ENCODE data around the gene GET4. TPM values are rescaled to one million over a fixed set of nuclear protein-coding genes. Genes with fewer than 3 reads are reported as not detected.

The GET4 gene
- total and polyA plus RNA-seq, 2 of the 13 experiments (the other 11 are each of a cell fraction or from before 2014, with no cell fraction given), result 28.2 to 35.2 TPM

GRCh38 chr7:869348-869747, 7.0 kb upstream of the GET4 start:
- ChIA-PET CTCF (ENCODE audit: low intra/inter-chr PET ratio, low total read pairs) (no interaction called here), POLR2A (no interaction called here)
- ATAC-seq (no peak), DNase-seq (ENCODE audit: low spot score) (no peak), FAIRE-seq (no peak)
- 96% methylated on average over 14 of the region's 14 CpGs for WGBS (ENCODE audit: low lambda C conversion rate)
- Histone ChIP-seq H3K4me3 (replicated peaks in 1 of 3; ENCODE audit: insufficient read depth in 1 of 3, low read depth in 2 of 3, low read length in 3 of 3) (no peak overlapping the region), H3K27ac (ENCODE audit: extremely low read length, insufficient read depth, low read length) (no peak overlapping the region), H3K36me3 (replicated peaks in 1 of 2; ENCODE audit: control insufficient read depth in 1 of 2, insufficient read depth in 2 of 2, low read length in 2 of 2) (peaks cover 14 to 56% of the 10 kb centered on the region in 2 experiments), H3K79me2 (ENCODE audit: insufficient read depth, low read length) (no peaks in the 10 kb centered on the region), H3K4me2 (ENCODE audit: low read depth, low read length) (no peak overlapping the region), H3K9ac (ENCODE audit: insufficient read depth, low read depth, low read length) (no peak overlapping the region), H4K20me1 (ENCODE audit: insufficient read depth, low read length) (no peaks in the 10 kb centered on the region), H2AFZ (ENCODE audit: low read length) (no peak overlapping the region), H3K9me3 (ENCODE audit: low read length) (no peaks in the 10 kb centered on the region), H3K27me3 (ENCODE audit: control insufficient read depth in 1 of 2, insufficient read depth in 2 of 2, low read length in 2 of 2) (no peaks in the 10 kb centered on the region), H3K4me1 (ENCODE audit: insufficient read depth, low read length) (peaks cover 12% of the 10 kb centered on the region)
- intact Hi-C loops (cut with micrococcal nuclease; ENCODE audit: unreplicated experiment), result no loop called here
- in situ Hi-C loops (cut with HindIII; ENCODE audit: extremely low pct_ligation_motif_present, low pct_unique_long_range_greater_than_20kb), result no loop called here
- TF ChIP-seq FOXM1 (CRISPR knock-in tag; IDR thresholded peaks at IDR 0.05), result no peak
- TF ChIP-seq ZNF205 (CRISPR knock-in tag; IDR thresholded peaks at IDR 0.05), result no peak
- no peak for TF ChIP-seq NFE2L2 (IDR thresholded peaks at IDR 0.05; ENCODE audit: low read length)
- no peak for TF ChIP-seq ZNF484 (CRISPR knock-in tag; IDR thresholded peaks at IDR 0.05; ENCODE audit: borderline replicate concordance, low read depth)
- no peak for TF ChIP-seq NR2F2 (IDR thresholded peaks at IDR 0.05; ENCODE audit: borderline replicate concordance, low read depth)
- TF ChIP-seq ELF1 (CRISPR knock-in tag; IDR thresholded peaks at IDR 0.05), result no peak
- no peak for TF ChIP-seq NBN (conservative IDR thresholded peaks at IDR 0.05)
- no TSS peak for BruUV-seq (replicated peaks)

- H3K9ac ChIP-seq (ENCODE audit: insufficient read depth, low read depth, low read length), result no peak overlapping the region
- TF ChIP-seq KDM1A (CRISPR knock-in tag; IDR thresholded peaks at IDR 0.05), result no peak
- TF ChIP-seq ZSCAN25 (CRISPR knock-in tag; IDR thresholded peaks at IDR 0.05), result no peak
- TF ChIP-seq RNF219 (CRISPR knock-in tag; IDR thresholded peaks at IDR 0.05), result no peak
- no peak for TF ChIP-seq ZKSCAN8 (CRISPR knock-in tag; IDR thresholded peaks at IDR 0.05; ENCODE audit: borderline replicate concordance)
- TF ChIP-seq TCF7 (IDR thresholded peaks at IDR 0.05; ENCODE audit: low read depth), result no peak
- TF ChIP-seq YEATS4 (CRISPR knock-in tag; IDR thresholded peaks at IDR 0.05; ENCODE audit: borderline replicate concordance), result no peak
- TF ChIP-seq ZNF451 (CRISPR knock-in tag; IDR thresholded peaks at IDR 0.05), result no peak
- no peak for TF ChIP-seq ZNF720 (CRISPR knock-in tag; IDR thresholded peaks at IDR 0.05)
- no peak for TF ChIP-seq SP2 (CRISPR knock-in tag; IDR thresholded peaks at IDR 0.05)
- no peak for TF ChIP-seq ATF1 (CRISPR knock-in tag; IDR thresholded peaks at IDR 0.05)
- ATAC-seq (no peak), DNase-seq (ENCODE audit: low spot score) (no peak), FAIRE-seq (no peak)
- peaks cover 12 to 40% of the 10 kb centered on the region in 2 experiments for H3K36me3 ChIP-seq (replicated peaks in 1 of 2; ENCODE audit: control insufficient read depth in 1 of 2, insufficient read depth in 2 of 2, low read length in 2 of 2)
- no peaks in the 10 kb centered on the region for H4K20me1 ChIP-seq (ENCODE audit: insufficient read depth, low read length)
- no peak overlapping the region for H3K4me2 ChIP-seq (ENCODE audit: low read depth, low read length)
- no TSS peak for BruUV-seq (replicated peaks)
- intact Hi-C loops (cut with micrococcal nuclease; ENCODE audit: unreplicated experiment), result loop anchor here (10.0 kb wide), 1 partner anchor 57 kb away; no protein-coding TSS in a partner anchor
- POLR2A ChIA-PET, result no interaction called here
- H3K79me2 ChIP-seq (ENCODE audit: insufficient read depth, low read length), result no peaks in the 10 kb centered on the region
- H3K9me3 ChIP-seq (ENCODE audit: low read length), result no peaks in the 10 kb centered on the region
- in situ Hi-C loops (cut with HindIII; ENCODE audit: extremely low pct_ligation_motif_present, low pct_unique_long_range_greater_than_20kb), result loop anchor here (5.0 kb wide), 1 partner anchor 85 kb away; no protein-coding TSS in a partner anchor
- CTCF ChIA-PET (ENCODE audit: low intra/inter-chr PET ratio, low total read pairs), result no interaction called here
- H2AFZ ChIP-seq (ENCODE audit: low read length), result no peak overlapping the region
- no peaks in the 10 kb centered on the region for H3K27me3 ChIP-seq (ENCODE audit: control insufficient read depth in 1 of 2, insufficient read depth in 2 of 2, low read length in 2 of 2)
- H3K4me1 ChIP-seq (ENCODE audit: insufficient read depth, low read length), result peaks cover 12% of the 10 kb centered on the region
- 90% methylated on average over 14 of the region's 14 CpGs for WGBS (ENCODE audit: low lambda C conversion rate)
- no peak overlapping the region for H3K27ac ChIP-seq (ENCODE audit: extremely low read length, insufficient read depth, low read length)
- H3K4me3 ChIP-seq (replicated peaks in 1 of 3; ENCODE audit: insufficient read depth in 1 of 3, low read depth in 2 of 3, low read length in 3 of 3), result no peak overlapping the region
Observed at GRCh38 chr7:871900-872537, 4.3 kb upstream of the GET4 start.

Data from HepG2 (cell line).